ENCODE data around the gene LRCH1.

DNA sequence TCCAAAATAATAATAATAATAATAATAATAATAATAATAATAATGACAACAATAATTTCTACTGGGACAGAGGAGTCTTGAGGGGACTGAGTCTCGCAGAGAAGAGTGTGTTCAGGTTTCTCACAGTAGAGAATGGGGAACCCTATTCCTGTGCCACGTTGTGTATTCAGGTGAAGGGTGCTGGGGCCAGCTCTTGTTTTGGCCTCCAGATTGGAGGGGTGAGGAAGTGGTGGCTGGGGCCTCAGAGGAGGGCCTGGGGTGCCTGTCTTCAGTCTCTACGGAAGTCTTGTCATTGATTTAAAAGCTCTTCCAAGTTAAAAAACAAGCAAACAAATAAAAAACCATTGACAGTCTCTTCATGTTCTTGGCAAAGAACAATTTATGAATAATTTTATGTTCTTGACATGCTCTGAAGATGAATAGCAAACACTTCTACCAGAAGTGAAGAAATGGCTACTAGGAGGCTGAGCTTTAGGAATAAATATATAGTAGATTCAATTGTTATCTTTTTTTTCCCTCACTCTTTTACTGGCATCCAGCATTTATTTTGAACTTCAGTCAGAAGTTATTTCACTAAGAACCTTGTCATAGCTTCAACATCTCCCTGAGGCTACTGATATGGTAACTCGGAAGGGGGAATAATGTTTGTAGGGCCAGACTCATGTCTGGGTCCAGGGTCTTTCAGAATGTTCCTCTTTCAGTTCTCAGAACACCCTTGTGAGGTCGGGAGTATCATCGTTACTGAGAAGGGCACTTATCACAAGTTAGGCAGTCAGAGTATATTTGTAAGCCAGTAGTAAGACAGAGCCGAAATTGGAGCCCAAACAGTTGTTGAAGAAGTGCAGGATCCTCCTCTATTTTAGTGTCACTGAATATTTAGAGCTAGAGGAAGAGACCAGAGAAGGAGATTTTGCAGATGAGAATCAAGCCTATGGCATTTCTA is 13.1 kb downstream of the LRCH1 start:
- TF ChIP-seq, protein P1, sequence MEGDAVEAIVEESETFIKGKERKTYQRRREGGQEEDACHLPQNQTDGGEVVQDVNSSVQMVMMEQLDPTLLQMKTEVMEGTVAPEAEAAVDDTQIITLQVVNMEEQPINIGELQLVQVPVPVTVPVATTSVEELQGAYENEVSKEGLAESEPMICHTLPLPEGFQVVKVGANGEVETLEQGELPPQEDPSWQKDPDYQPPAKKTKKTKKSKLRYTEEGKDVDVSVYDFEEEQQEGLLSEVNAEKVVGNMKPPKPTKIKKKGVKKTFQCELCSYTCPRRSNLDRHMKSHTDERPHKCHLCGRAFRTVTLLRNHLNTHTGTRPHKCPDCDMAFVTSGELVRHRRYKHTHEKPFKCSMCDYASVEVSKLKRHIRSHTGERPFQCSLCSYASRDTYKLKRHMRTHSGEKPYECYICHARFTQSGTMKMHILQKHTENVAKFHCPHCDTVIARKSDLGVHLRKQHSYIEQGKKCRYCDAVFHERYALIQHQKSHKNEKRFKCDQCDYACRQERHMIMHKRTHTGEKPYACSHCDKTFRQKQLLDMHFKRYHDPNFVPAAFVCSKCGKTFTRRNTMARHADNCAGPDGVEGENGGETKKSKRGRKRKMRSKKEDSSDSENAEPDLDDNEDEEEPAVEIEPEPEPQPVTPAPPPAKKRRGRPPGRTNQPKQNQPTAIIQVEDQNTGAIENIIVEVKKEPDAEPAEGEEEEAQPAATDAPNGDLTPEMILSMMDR (optimal IDR thresholded peaks at IDR 0.05 in 1 of 3, IDR thresholded peaks at IDR 0.05 in 1 of 3, conservative IDR thresholded peaks at IDR 0.05 in 1 of 3; ENCODE audit: extremely low read depth in 1 of 3, insufficient read depth in 2 of 3, low read length in 3 of 3) = no peak
- TF ChIP-seq EZH2 (IDR thresholded peaks at IDR 0.05; ENCODE audit: low read length) = no peak
